Lung (tissue), 12 donors: Measurements from ENCODE around the gene PPIB. TPM values are rescaled to one million over a fixed set of nuclear protein-coding genes. Genes with fewer than 3 reads are reported as not detected.

Experiments
- ATAC-seq: fragments of 200-7000 bp; cut with Tn5 transposase; one replicate; pipeline ENCODE4 v1.9.1; 2020; ENCODE audit warnings: moderate number of reproducible peaks; ENCODE audit not compliant: insufficient read depth, low FRiP score
- DNase-seq, 3 donors: peaks; one replicate each; pipeline ENCODE4 v3.0.0-alpha.2; 2013 to 2017
- H3K27ac ChIP-seq, 2 donors: one replicate each; pipeline ENCODE4 v1.5.1; 2013; ENCODE audit warnings: mild to moderate bottlenecking in 2 of 2, moderate library complexity in 2 of 2, control low read depth in 1 of 2, inconsistent platforms in 1 of 2, low read depth in 1 of 2, low read length in 1 of 2
- H3K27me3 ChIP-seq, 3 donors: one replicate each; pipeline ENCODE4 v1.5.1; 2013; ENCODE audit warnings: low read length in 2 of 3; ENCODE audit not compliant: control insufficient read depth in 3 of 3, insufficient read depth in 3 of 3
- H3K36me3 ChIP-seq, 4 donors: one replicate each; pipeline ENCODE4 v1.5.1; 2013; ENCODE audit warnings: low read length in 4 of 4, mild to moderate bottlenecking in 1 of 4, moderate library complexity in 1 of 4; ENCODE audit not compliant: control insufficient read depth in 4 of 4, insufficient read depth in 4 of 4
- H3K4me1 ChIP-seq, 5 donors: one replicate each; pipeline ENCODE4 v1.5.1; 2013; ENCODE audit warnings: low read length in 5 of 5, mild to moderate bottlenecking in 2 of 5, moderate library complexity in 1 of 5; ENCODE audit not compliant: control insufficient read depth in 5 of 5, insufficient read depth in 5 of 5
- H3K4me3 ChIP-seq: one replicate; pipeline ENCODE4 v1.5.1; 2013; ENCODE audit warnings: mild to moderate bottlenecking, control low read depth, moderate library complexity
- H3K9ac ChIP-seq, 2 donors: one replicate each; pipeline ENCODE4 v1.5.1; 2013; ENCODE audit warnings: low read length in 2 of 2, control low read depth in 1 of 2; ENCODE audit not compliant: insufficient read depth in 1 of 2
- H3K9me3 ChIP-seq, 4 donors: one replicate each; pipeline ENCODE4 v1.5.1; 2013; ENCODE audit warnings: low read length in 3 of 4, mild to moderate bottlenecking in 1 of 4, moderate library complexity in 1 of 4; ENCODE audit not compliant: control insufficient read depth in 4 of 4, insufficient read depth in 3 of 4
- WGBS, 2 donors: extraction: QIAGEN DNeasy Blood & Tissue Kit; methylation state at CpG; one replicate each; pipeline ENCODE4 v1.1.7; 2013; 5-methylcytosine and 5-hydroxymethylcytosine counted together
- polyA plus RNA-seq, 2 donors: library from polyadenylated mRNA; stranded (reverse); fragments of 200-250 nt; gene quantifications; one replicate each; pipeline ENCODE4 v1.2.1, GENCODE V29; 2013
- total RNA-seq, 2 donors: library from RNA; depleted of rRNA in 1 of 2; stranded (reverse); fragments of >200 nt in 1 of 2; gene quantifications; one replicate each; pipeline ENCODE4 v1.2.1, GENCODE V29; 2014 to 2021
- TF ChIP-seq, protein P1 (sequence below): IDR thresholded peaks from 2 replicates; pipeline ENCODE4 v1.5.1; 2012; ENCODE audit warnings: mild to moderate bottlenecking; ENCODE audit errors: control extremely low read depth, extremely low read depth
- donor health status: control.
- donor health status: control.
- donor health status: Bipolar disorder and iron deficiency.
- donor health status: healthy.
- donor health status: DM: yes; HTN: yes; CAD: no.

The PPIB gene
- total and polyA plus RNA-seq, 4 donors: 213 to 1,077 (median 851) TPM

DNA sequence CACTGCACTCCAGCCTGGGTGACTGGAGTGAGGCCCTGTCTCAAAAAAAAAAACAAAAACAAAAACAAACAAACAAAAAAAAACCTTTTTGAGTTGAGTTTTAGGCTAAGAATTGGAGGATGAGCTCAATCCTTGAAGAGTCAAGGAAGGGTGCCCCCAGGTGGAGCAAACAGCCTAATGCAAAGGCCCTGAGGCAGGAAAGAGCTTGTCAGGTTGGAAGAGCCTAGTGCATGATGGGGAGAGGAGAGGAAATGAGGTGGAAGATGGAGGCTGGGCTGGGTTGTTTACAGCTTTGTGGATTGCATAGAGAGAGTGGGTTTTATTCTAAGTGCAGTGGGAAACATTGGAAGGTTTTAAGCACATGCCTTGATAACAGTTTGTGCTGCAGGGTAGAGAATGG, 13.4 kb downstream of the PPIB start:
- H3K9ac ChIP-seq: no peak overlapping the region
- no peak for ATAC-seq
- peaks cover 0 to 5% (median 0%) of the 10 kb centered on the region in 3 donors for H3K27me3 ChIP-seq
- peaks cover 0 to 11% (median 0%) of the 10 kb centered on the region in 4 donors for H3K36me3 ChIP-seq
- H3K4me3 ChIP-seq: no peak overlapping the region
- TF ChIP-seq, protein P1, sequence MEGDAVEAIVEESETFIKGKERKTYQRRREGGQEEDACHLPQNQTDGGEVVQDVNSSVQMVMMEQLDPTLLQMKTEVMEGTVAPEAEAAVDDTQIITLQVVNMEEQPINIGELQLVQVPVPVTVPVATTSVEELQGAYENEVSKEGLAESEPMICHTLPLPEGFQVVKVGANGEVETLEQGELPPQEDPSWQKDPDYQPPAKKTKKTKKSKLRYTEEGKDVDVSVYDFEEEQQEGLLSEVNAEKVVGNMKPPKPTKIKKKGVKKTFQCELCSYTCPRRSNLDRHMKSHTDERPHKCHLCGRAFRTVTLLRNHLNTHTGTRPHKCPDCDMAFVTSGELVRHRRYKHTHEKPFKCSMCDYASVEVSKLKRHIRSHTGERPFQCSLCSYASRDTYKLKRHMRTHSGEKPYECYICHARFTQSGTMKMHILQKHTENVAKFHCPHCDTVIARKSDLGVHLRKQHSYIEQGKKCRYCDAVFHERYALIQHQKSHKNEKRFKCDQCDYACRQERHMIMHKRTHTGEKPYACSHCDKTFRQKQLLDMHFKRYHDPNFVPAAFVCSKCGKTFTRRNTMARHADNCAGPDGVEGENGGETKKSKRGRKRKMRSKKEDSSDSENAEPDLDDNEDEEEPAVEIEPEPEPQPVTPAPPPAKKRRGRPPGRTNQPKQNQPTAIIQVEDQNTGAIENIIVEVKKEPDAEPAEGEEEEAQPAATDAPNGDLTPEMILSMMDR: no peak
- peaks cover 0 to 31% (median 11%) of the 10 kb centered on the region in 5 donors for H3K4me1 ChIP-seq
- DNase-seq: no peak
- H3K27ac ChIP-seq: no peak overlapping the region
- H3K9me3 ChIP-seq: peaks cover 0 to 3% (median 0%) of the 10 kb centered on the region in 4 donors

DNA sequence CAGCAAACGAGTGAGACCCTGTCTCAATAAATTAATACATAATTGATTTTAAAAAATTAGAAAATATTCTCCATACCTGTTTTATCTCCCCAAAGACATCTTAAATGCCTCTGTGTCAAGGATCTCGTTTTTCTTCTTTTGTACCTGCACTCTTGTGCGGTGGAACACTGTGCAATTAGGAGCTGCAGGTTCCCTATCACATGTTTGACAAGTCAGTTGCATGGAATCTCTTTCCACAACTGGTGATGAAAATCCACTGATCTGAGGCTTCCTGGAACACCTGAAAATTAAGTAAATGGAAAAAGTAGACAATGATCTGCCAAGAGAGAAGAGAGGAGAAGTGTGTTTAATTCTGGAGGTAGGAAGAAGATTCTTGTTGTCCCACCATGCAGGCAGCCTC, 14.2 kb downstream of the PPIB start:
- DNase-seq: no peak
- WGBS, 2 donors: 92 to 93% methylated on average over 3 of the region's 3 CpGs
- Histone ChIP-seq H3K4me1 (peaks cover 0 to 31% (median 11%) of the 10 kb centered on the region in 5 donors), H3K9ac (no peak overlapping the region), H3K36me3 (peaks cover 0 to 12% (median 0%) of the 10 kb centered on the region in 4 donors), H3K4me3 (no peak overlapping the region), H3K9me3 (peaks cover 0 to 3% (median 0%) of the 10 kb centered on the region in 4 donors), H3K27ac (no peak overlapping the region), H3K27me3 (peaks cover 0 to 5% (median 0%) of the 10 kb centered on the region in 3 donors)
- TF ChIP-seq, protein P1: no peak
- ATAC-seq: no peak

DNA sequence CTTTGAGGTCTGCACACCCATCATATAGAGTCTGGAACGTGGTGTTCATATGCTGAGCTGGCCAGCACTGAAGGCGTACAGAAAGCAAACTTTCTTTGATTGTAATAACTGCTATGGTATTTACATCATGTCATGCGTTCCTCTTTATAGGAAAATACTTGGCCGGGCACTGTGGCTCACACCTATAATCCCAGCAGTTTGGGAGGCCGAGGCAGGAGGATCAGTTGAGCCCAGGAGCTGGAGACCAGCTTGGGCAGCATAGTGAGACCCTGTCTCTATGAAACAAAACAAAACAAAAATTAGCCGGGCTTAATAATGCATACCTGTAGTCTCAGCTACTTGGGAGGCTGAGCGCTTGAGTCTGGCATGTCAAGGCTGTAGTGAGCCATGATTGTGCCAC, 14.7 kb downstream of the PPIB start:
- TF ChIP-seq, protein P1: no peak
- Histone ChIP-seq H3K9ac (no peak overlapping the region), H3K27me3 (peaks cover 0 to 5% (median 0%) of the 10 kb centered on the region in 3 donors), H3K4me1 (peaks cover 0 to 31% (median 11%) of the 10 kb centered on the region in 5 donors), H3K4me3 (no peak overlapping the region), H3K27ac (no peak overlapping the region), H3K9me3 (peaks cover 0 to 3% (median 0%) of the 10 kb centered on the region in 4 donors), H3K36me3 (peaks cover 0 to 16% (median 1%) of the 10 kb centered on the region in 4 donors)
- WGBS, 2 donors: 88 to 93% methylated on average over 7 of the region's 7 CpGs
- DNase-seq: no peak
- ATAC-seq: no peak
